Right lobe of liver (tissue), 4 donors: Measurements from ENCODE around the gene NUP153.

ENCODE experiments used
- CTCF ChIP-seq, 4 donors: fragments of 200-600 bp in 3 of 4; fragments of 450-650 bp in 1 of 4; IDR thresholded peaks; one replicate each; pipeline versions ENCODE4 v1.5.1 to v1.8.0; 2016 to 2022; ENCODE audit warnings: antibody characterized with exemption in 4 of 4, mild to moderate bottlenecking in 2 of 4
- POLR2A ChIP-seq: fragments of 450-650 bp; IDR thresholded peaks from one replicate; pipeline ENCODE4 v1.6.1; 2017; ENCODE audit warnings: antibody characterized with exemption, mild to moderate bottlenecking
- donor health status: DM: no; HTN: no; CAD: no.
- donor health status: DM: no; HTN: no; CAD: no.
- donor health status: DM: no; HTN: yes; CAD: no.

GRCh38 chr6:17632934-17633333 lies 73.8 kb downstream of the NUP153 start:
- TF ChIP-seq CTCF (IDR thresholded peaks at IDR 0.05): no peak
- TF ChIP-seq POLR2A: no peak
